ENCODE results near the gene FCMR.

FCMR gene

GRCh38 chr1:206921772-206922265 lies at the start of gene FCMR:
Gene FCMR (minus strand): TSS chr1:206921941. CDS start chr1:206921854, 87 bp downstream.
- DNase-seq: no peak

- DNase-seq: no peak
These were observed 49.4 kb upstream of the FCMR start for GRCh38 chr1:206971029-206971655.

- DNase-seq: no peak
These were observed 48.7 kb upstream of the FCMR start, which contains the start of gene FCAMR for GRCh38 chr1:206970446-206970845. Gene FCAMR (minus strand): TSS chr1:206970460. CDS start chr1:206970125, 335 bp downstream.

GRCh38 chr1:206969090-206969489 lies 47.3 kb upstream of the FCMR start:
- DNase-seq: no peak

GRCh38 chr1:206967096-206967849 lies 45.5 kb upstream of the FCMR start:
- DNase-seq: no peak

GRCh38 chr1:206965781-206966180 lies 44.0 kb upstream of the FCMR start:
- DNase-seq: no peak

GRCh38 chr1:206963740-206964139 lies 42.0 kb upstream of the FCMR start:
- DNase-seq: no peak

- no peak for DNase-seq
These were observed 41.5 kb upstream of the FCMR start for GRCh38 chr1:206963119-206963712.

GRCh38 chr1:206962272-206962671 lies 40.5 kb upstream of the FCMR start:
- DNase-seq: no peak

- DNase-seq: no peak
These were observed 39.9 kb upstream of the FCMR start for GRCh38 chr1:206961668-206962067.

GRCh38 chr1:206960676-206961386 lies 39.1 kb upstream of the FCMR start:
- DNase-seq: no peak

GRCh38 chr1:206958144-206958543 lies 36.4 kb upstream of the FCMR start:
- no peak for DNase-seq

GRCh38 chr1:206957639-206958038 lies 35.9 kb upstream of the FCMR start:
- no peak for DNase-seq

GRCh38 chr1:206955476-206956451 lies 34.0 kb upstream of the FCMR start:
- DNase-seq: no peak

GRCh38 chr1:206954459-206955342 lies 33.0 kb upstream of the FCMR start:
- no peak for DNase-seq

- DNase-seq: no peak
These were observed 31.9 kb upstream of the FCMR start for GRCh38 chr1:206953626-206954025.

GRCh38 chr1:206953126-206953525 lies 31.4 kb upstream of the FCMR start:
- no peak for DNase-seq

- DNase-seq: no peak
These were observed 30.4 kb upstream of the FCMR start for GRCh38 chr1:206952171-206952570.

- DNase-seq: no peak
These were observed 29.8 kb upstream of the FCMR start for GRCh38 chr1:206951318-206952100.

GRCh38 chr1:206949641-206950040 lies 27.9 kb upstream of the FCMR start:
- no peak for DNase-seq
